ENCODE measurements around the gene ACAA1. TPM values are rescaled to one million over a fixed set of nuclear protein-coding genes. Genes with fewer than 3 reads are reported as not detected.
A peak's percentile ranks its signal among the peaks of the same experiment; 100 is the strongest.

The ACAA1 gene
- total and polyA plus RNA-seq, 9 of the 15 experiments (the other 6 are each of a cell fraction or from before 2014, with no cell fraction given) = 4.0 to 88.9 (median 57.2) TPM

DNA sequence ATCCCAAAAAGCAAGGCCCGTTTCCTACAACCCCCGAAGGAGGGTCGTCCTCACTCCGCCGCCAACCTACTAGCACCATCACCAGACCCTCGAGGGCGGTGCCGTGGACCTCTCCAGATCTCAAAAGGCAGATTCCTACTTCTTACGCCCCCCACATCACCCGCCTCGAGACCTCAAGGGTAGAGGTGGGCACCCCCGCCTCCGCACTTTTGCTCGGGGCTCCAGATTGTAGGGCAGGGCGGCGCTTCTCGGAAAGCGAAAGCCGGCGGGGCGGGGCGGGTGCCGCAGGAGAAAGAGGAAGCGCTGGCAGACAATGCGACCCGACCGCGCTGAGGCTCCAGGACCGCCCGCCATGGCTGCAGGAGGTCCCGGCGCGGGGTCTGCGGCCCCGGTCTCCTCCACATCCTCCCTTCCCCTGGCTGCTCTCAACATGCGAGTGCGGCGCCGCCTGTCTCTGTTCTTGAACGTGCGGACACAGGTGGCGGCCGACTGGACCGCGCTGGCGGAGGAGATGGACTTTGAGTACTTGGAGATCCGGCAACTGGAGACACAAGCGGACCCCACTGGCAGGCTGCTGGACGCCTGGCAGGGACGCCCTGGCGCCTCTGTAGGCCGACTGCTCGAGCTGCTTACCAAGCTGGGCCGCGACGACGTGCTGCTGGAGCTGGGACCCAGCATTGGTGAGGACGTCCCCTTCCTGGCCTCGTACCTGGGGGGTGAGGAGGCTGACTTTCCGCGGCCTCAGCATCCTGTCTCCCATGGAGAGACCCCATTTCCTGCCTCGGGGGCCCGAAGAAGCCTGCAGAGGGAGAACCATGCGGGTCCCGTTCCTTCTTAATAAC lies 1.6 kb upstream of the ACAA1 start, which contains the start of gene MYD88 (continued):
- TF ChIP-seq ETV6 (IDR thresholded peaks at IDR 0.05; ENCODE audit: borderline replicate concordance in 1 of 2, low read depth in 2 of 2, low read length in 1 of 2) = no peak; a peak in 1 of 4 replicates
- no peak; the same call in 1 of the 2 replicates for TF ChIP-seq ETV6 (CRISPR knock-in tag; IDR thresholded peaks at IDR 0.05; ENCODE audit: borderline replicate concordance)
- no peak for TF ChIP-seq ZNF436 (CRISPR knock-in tag; IDR thresholded peaks at IDR 0.05)
- no peak for TF ChIP-seq PRDM10 (IDR thresholded peaks at IDR 0.05; ENCODE audit: partially characterized antibody)
- TF ChIP-seq ZBTB1 (CRISPR knock-in tag; IDR thresholded peaks at IDR 0.05; ENCODE audit: borderline replicate concordance, low read depth) = no peak; the same call in 1 of the 2 replicates
- TF ChIP-seq, protein P1, sequence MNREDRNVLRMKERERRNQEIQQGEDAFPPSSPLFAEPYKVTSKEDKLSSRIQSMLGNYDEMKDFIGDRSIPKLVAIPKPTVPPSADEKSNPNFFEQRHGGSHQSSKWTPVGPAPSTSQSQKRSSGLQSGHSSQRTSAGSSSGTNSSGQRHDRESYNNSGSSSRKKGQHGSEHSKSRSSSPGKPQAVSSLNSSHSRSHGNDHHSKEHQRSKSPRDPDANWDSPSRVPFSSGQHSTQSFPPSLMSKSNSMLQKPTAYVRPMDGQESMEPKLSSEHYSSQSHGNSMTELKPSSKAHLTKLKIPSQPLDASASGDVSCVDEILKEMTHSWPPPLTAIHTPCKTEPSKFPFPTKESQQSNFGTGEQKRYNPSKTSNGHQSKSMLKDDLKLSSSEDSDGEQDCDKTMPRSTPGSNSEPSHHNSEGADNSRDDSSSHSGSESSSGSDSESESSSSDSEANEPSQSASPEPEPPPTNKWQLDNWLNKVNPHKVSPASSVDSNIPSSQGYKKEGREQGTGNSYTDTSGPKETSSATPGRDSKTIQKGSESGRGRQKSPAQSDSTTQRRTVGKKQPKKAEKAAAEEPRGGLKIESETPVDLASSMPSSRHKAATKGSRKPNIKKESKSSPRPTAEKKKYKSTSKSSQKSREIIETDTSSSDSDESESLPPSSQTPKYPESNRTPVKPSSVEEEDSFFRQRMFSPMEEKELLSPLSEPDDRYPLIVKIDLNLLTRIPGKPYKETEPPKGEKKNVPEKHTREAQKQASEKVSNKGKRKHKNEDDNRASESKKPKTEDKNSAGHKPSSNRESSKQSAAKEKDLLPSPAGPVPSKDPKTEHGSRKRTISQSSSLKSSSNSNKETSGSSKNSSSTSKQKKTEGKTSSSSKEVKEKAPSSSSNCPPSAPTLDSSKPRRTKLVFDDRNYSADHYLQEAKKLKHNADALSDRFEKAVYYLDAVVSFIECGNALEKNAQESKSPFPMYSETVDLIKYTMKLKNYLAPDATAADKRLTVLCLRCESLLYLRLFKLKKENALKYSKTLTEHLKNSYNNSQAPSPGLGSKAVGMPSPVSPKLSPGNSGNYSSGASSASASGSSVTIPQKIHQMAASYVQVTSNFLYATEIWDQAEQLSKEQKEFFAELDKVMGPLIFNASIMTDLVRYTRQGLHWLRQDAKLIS (CRISPR knock-in tag; IDR thresholded peaks at IDR 0.05) = peak; percentile 48; the same call in 1 of the 2 replicates
- TF ChIP-seq SIN3A (IDR thresholded peaks at IDR 0.05; ENCODE audit: borderline replicate concordance in 2 of 2, control insufficient read depth in 1 of 2, low read depth in 2 of 2, low read length in 2 of 2) = peak; percentile 46 to 87; a peak in 1 of 4 replicates
- TF ChIP-seq ARID4B (CRISPR knock-in tag; IDR thresholded peaks at IDR 0.05) = peak; percentile 79; the same call in 1 of the 2 replicates
- no peak for TF ChIP-seq ZHX1 (conservative IDR thresholded peaks at IDR 0.05; ENCODE audit: low read length)
- TF ChIP-seq RFX1 (IDR thresholded peaks at IDR 0.05) = no peak

Data from K562 (cell line).